IMR-90 (cell line): ENCODE results near the gene FOXQ1. TPM values are rescaled to one million over a fixed set of nuclear protein-coding genes. Genes with fewer than 3 reads are reported as not detected.

ENCODE experiments used
- ATAC-seq: fragments of 200-7000 bp; cut with Tn5 transposase; 2 replicates; pipeline ENCODE4 v1.9.1; 2020; ENCODE audit warnings: low read depth, mild to moderate bottlenecking, moderate library complexity
- BruUV-seq: library from RNA; stranded (reverse); fragments of 400-500 nt; replicated peaks from 2 replicates; lab custom pipeline; 2021; lab: Mats Ljungman, UMichigan
- CTCF ChIA-PET: fragments of 300-600 bp; formaldehyde crosslinking; extraction: SDS; loops from one replicate; lab custom pipeline; 2021; ENCODE audit warnings: antibody characterized with exemption; lab: Yijun Ruan, JAX
- POLR2A ChIA-PET: fragments of 300-600 bp; sonication (Branson Sonifier 250); formaldehyde crosslinking; loops from one replicate; lab custom pipeline; 2022; ENCODE audit warnings: antibody characterized with exemption; ENCODE audit not compliant: unreplicated experiment; lab: Charles Lee
- DNase-seq: peaks from one replicate; pipeline ENCODE4 v3.0.0; 2013
- H2AFZ ChIP-seq: replicated peaks from 2 replicates; pipeline ENCODE3; 2013; ENCODE audit warnings: low read length, mild to moderate bottlenecking; ENCODE audit not compliant: poor library complexity
- H2AK5ac ChIP-seq: 2 replicates; pipeline ENCODE4 v1.6.1; 2013; ENCODE audit warnings: low read depth, low read length, inconsistent platforms
- H2AK9ac ChIP-seq: replicated peaks from 2 replicates; pipeline ENCODE3; 2013; ENCODE audit warnings: mild to moderate bottlenecking, low read depth, low read length, moderate library complexity; ENCODE audit not compliant: poor library complexity
- H2BK120ac ChIP-seq: 2 replicates; pipeline ENCODE4 v1.6.1; 2013; ENCODE audit warnings: low read depth, low read length, inconsistent platforms
- H2BK15ac ChIP-seq: 3 replicates; pipeline ENCODE4 v1.6.1; 2013; ENCODE audit warnings: low read depth, low read length, inconsistent platforms
- H2BK20ac ChIP-seq: 2 replicates; pipeline ENCODE4 v1.6.1; 2013; ENCODE audit warnings: low read depth, mild to moderate bottlenecking, inconsistent platforms, low read length, moderate library complexity
- H2BK5ac ChIP-seq: 2 replicates; pipeline ENCODE4 v1.6.1; 2013; ENCODE audit warnings: mild to moderate bottlenecking, low read depth, low read length, inconsistent platforms; ENCODE audit not compliant: poor library complexity, severe bottlenecking
- H3K14ac ChIP-seq: replicated peaks from 2 replicates; pipeline ENCODE4 v1.6.1; 2013; ENCODE audit warnings: low read depth, low read length, inconsistent platforms
- H3K18ac ChIP-seq: 2 replicates; pipeline ENCODE4 v1.6.1; 2013; ENCODE audit warnings: low read depth, low read length, control low read depth
- H3K23ac ChIP-seq: 2 replicates; pipeline ENCODE4 v1.6.1; 2013; ENCODE audit warnings: low read depth, low read length, inconsistent platforms
- H3K27ac ChIP-seq: 2 replicates; pipeline ENCODE4 v1.5.1; 2013; ENCODE audit warnings: mild to moderate bottlenecking, control low read depth, low read length; ENCODE audit not compliant: insufficient read depth
- H3K27me3 ChIP-seq: 2 replicates; pipeline ENCODE4 v1.6.1; 2013; ENCODE audit warnings: low read length; ENCODE audit not compliant: control insufficient read depth, insufficient read depth
- H3K36me3 ChIP-seq: 2 replicates; pipeline ENCODE4 v1.6.1; 2013; ENCODE audit warnings: low read length, mixed read lengths; ENCODE audit not compliant: control insufficient read depth, insufficient read depth
- H3K4ac ChIP-seq: 2 replicates; pipeline ENCODE4 v1.6.1; 2013; ENCODE audit warnings: low read depth, low read length, inconsistent platforms
- H3K4me1 ChIP-seq: 2 replicates; pipeline ENCODE4 v1.6.1; 2013; ENCODE audit warnings: low read length, mixed read lengths; ENCODE audit not compliant: control insufficient read depth, insufficient read depth
- H3K4me2 ChIP-seq: 2 replicates; pipeline ENCODE4 v1.6.1; 2013; ENCODE audit warnings: low read depth, mild to moderate bottlenecking, control low read depth, low read length, moderate library complexity
- H3K4me3 ChIP-seq: 2 replicates; pipeline ENCODE4 v1.5.1; 2013; ENCODE audit warnings: low read depth, mild to moderate bottlenecking, control low read depth, low read length, moderate library complexity; ENCODE audit not compliant: insufficient read depth
- H3K56ac ChIP-seq: 2 replicates; pipeline ENCODE4 v1.6.1; 2013; ENCODE audit warnings: low read length, inconsistent platforms; ENCODE audit not compliant: insufficient read depth; ENCODE audit errors: extremely low read depth
- H3K79me1 ChIP-seq, 2 experiments: 2 replicates each; pipeline ENCODE4 v1.6.1; 2013; ENCODE audit warnings: low read length in 2 of 2, inconsistent platforms in 1 of 2, low read depth in 1 of 2
- H3K9ac ChIP-seq: 2 replicates; pipeline ENCODE4 v1.6.1; 2013; ENCODE audit warnings: low read depth, low read length, control low read depth
- H3K9me1 ChIP-seq: 2 replicates; pipeline ENCODE4 v1.6.1; 2013; ENCODE audit warnings: low read length, inconsistent platforms; ENCODE audit not compliant: insufficient read depth
- H3K9me3 ChIP-seq: 2 replicates; pipeline ENCODE4 v1.6.1; 2013; ENCODE audit warnings: low read length; ENCODE audit not compliant: control insufficient read depth, insufficient read depth
- H4K20me1 ChIP-seq: 2 replicates; pipeline ENCODE4 v1.6.1; 2013; ENCODE audit warnings: low read length, inconsistent platforms; ENCODE audit not compliant: insufficient read depth
- H4K5ac ChIP-seq: 2 replicates; pipeline ENCODE4 v1.6.1; 2013; ENCODE audit warnings: mild to moderate bottlenecking, low read depth, low read length, control low read depth
- H4K8ac ChIP-seq, 2 experiments: 2 replicates each; pipeline ENCODE4 v1.6.1; 2013; ENCODE audit warnings: low read depth in 2 of 2, low read length in 2 of 2, control low read depth in 1 of 2, inconsistent platforms in 1 of 2
- H4K91ac ChIP-seq: 2 replicates; pipeline ENCODE4 v1.6.1; 2013; ENCODE audit warnings: low read depth, low read length, inconsistent platforms; ENCODE audit not compliant: insufficient read depth
- BHLHE40 ChIP-seq: fragments of 150-350 bp; IDR thresholded peaks from 2 replicates; pipeline ENCODE4 v1.6.1; 2016; ENCODE audit warnings: mild to moderate bottlenecking, low read depth, low read length
- CEBPB ChIP-seq: IDR thresholded peaks from 2 replicates; pipeline ENCODE4 v1.6.1; 2012; ENCODE audit warnings: low read depth, low read length, improper control_type of control experiment
- CHD1 ChIP-seq: IDR thresholded peaks from 2 replicates; pipeline ENCODE4 v1.6.1; 2012; ENCODE audit warnings: low read depth, low read length, improper control_type of control experiment
- CTCF ChIP-seq: conservative IDR thresholded peaks from 2 replicates; pipeline ENCODE4 v1.5.1; 2012; ENCODE audit warnings: mild to moderate bottlenecking, low read depth, low read length, improper control_type of control experiment
- ELK1 ChIP-seq: fragments of 150-350 bp; IDR thresholded peaks from 2 replicates; pipeline ENCODE4 v1.6.1; 2016; ENCODE audit warnings: low read depth, mild to moderate bottlenecking, low read length, moderate library complexity, borderline replicate concordance
- FOS ChIP-seq: fragments of 150-350 bp; IDR thresholded peaks from 2 replicates; pipeline ENCODE4 v1.6.1; 2016; ENCODE audit warnings: low read depth, low read length
- MAFK ChIP-seq: IDR thresholded peaks from 2 replicates; pipeline ENCODE4 v1.6.1; 2012; ENCODE audit warnings: low read depth, low read length, improper control_type of control experiment
- MAZ ChIP-seq: IDR thresholded peaks from 2 replicates; pipeline ENCODE4 v1.6.1; 2012; ENCODE audit warnings: low read depth, mild to moderate bottlenecking, low read length, improper control_type of control experiment, moderate library complexity, borderline replicate concordance
- MXI1 ChIP-seq: IDR thresholded peaks from 2 replicates; pipeline ENCODE4 v1.6.1; 2012; ENCODE audit warnings: low read depth, mild to moderate bottlenecking, low read length, moderate library complexity, borderline replicate concordance
- NFE2L2 ChIP-seq: fragments of 150-350 bp; IDR thresholded peaks from 2 replicates; pipeline ENCODE4 v1.6.1; 2016; ENCODE audit warnings: low read depth, mild to moderate bottlenecking, low read length
- POLR2A ChIP-seq: IDR thresholded peaks from 2 replicates; pipeline ENCODE4 v1.6.1; 2012; ENCODE audit warnings: mild to moderate bottlenecking, low read depth, low read length
- RCOR1 ChIP-seq: IDR thresholded peaks from 2 replicates; pipeline ENCODE4 v1.6.1; 2012; ENCODE audit warnings: mild to moderate bottlenecking, low read length, improper control_type of control experiment; ENCODE audit not compliant: insufficient replicate concordance
- SMC3 ChIP-seq: fragments of 150-350 bp; IDR thresholded peaks from 2 replicates; pipeline ENCODE4 v1.6.1; 2016; ENCODE audit warnings: low read depth, mild to moderate bottlenecking, antibody characterized with exemption, low read length, moderate library complexity
- USF2 ChIP-seq: fragments of 150-350 bp; IDR thresholded peaks from 2 replicates; pipeline ENCODE4 v1.6.1; 2017; ENCODE audit warnings: mild to moderate bottlenecking, antibody characterized with exemption, low read length, low read depth
- dilution Hi-C: fragments of 300-500 bp; cut with HindIII; formaldehyde crosslinking; loops from one replicate; pipeline ENCODE4 v1.14.3; 2018; ENCODE audit warnings: low sequenced_read_pairs; ENCODE audit not compliant: unreplicated experiment
- in situ Hi-C: fragments of 300-500 bp; cut with MboI; formaldehyde crosslinking; loops from 3 replicates; pipeline ENCODE4 v1.14.3; 2019; ENCODE audit warnings: low sequenced_read_pairs, inconsistent platforms, mixed read lengths
- intact Hi-C: fragments of 100-400 bp; cut with micrococcal nuclease; formaldehyde crosslinking; loops from 2 replicates; pipeline ENCODE4 v1.10.0; 2022
- polyA plus RNA-seq, 3 experiments: library from polyadenylated mRNA; depleted of rRNA; stranded (reverse); fragments of >200 nt; gene quantifications; 2 replicates each; pipeline ENCODE4 v1.2.3, GENCODE V29; 2012; ENCODE audit warnings: low replicate concordance in 1 of 3
- total RNA-seq: library from RNA; depleted of rRNA; stranded (reverse); fragments of >200 nt; gene quantifications from 2 replicates; pipeline ENCODE4 v1.2.3, GENCODE V29; 2012

The FOXQ1 gene
- total and polyA plus RNA-seq, 2 of the 4 experiments (the other 2 are of a cell fraction): not detected

GRCh38 chr6:1346101-1346500 is 34.2 kb downstream of the FOXQ1 start:
- Histone ChIP-seq H3K9ac (no peak overlapping the region), H4K8ac (no peak overlapping the region), H3K4ac (no peak overlapping the region), H3K4me1 (peaks cover 8% of the 10 kb centered on the region), H4K20me1 (no peaks in the 10 kb centered on the region), H3K18ac (no peak overlapping the region), H3K56ac (no peak overlapping the region), H2BK5ac (no peak overlapping the region), H2AFZ (no peak overlapping the region), H3K36me3 (no peaks in the 10 kb centered on the region), H3K4me3 (no peak overlapping the region), H3K27ac (no peak overlapping the region), H3K27me3 (no peaks in the 10 kb centered on the region), H2BK20ac (no peak overlapping the region), H2BK15ac (no peak overlapping the region), H2AK5ac (no peak overlapping the region), H3K23ac (no peak overlapping the region), H3K9me1 (0 out of 2 replicates have a peak, but pooled peaks cover 4% of the 10 kb centered on the region), H3K79me1 (no peaks in the 10 kb centered on the region), H2AK9ac (no peak overlapping the region), H4K5ac (no peak overlapping the region), H4K91ac (no peak overlapping the region), H2BK120ac (no peak overlapping the region), H3K14ac (no peak overlapping the region), H3K9me3 (no peaks in the 10 kb centered on the region; the same call in 1 of the 2 replicates), H3K4me2 (no peak overlapping the region)
- in situ Hi-C loops: no loop called here
- peak; percentile 46 for ATAC-seq
- TF ChIP-seq FOS (no peak), NFE2L2 (no peak), SMC3 (no peak), CHD1 (no peak), RCOR1 (no peak), USF2 (no peak), CTCF (no peak), POLR2A (no peak), CEBPB (no peak), MAFK (no peak), BHLHE40 (no peak), MAZ (no peak), MXI1 (no peak), ELK1 (no peak)
- POLR2A ChIA-PET: interaction anchor here (0.6 kb wide), 1 partner anchor 1865 kb away, joined by 3 read pairs; no protein-coding TSS in a partner anchor
- dilution Hi-C loops: no loop called here
- no TSS peak for BruUV-seq
- intact Hi-C loops: no loop called here
- peak; percentile 32 for DNase-seq
- CTCF ChIA-PET: interaction anchor here (1.3 kb wide), 1 partner anchor 434 kb away, joined by 3 read pairs; no protein-coding TSS in a partner anchor
